Measurements from ENCODE around the gene BEST2.
"Not testable (repeated sequence)": the region's sequence is repeated elsewhere in the genome, so short reads cannot be mapped to it uniquely, and the experiment has no call there.

The BEST2 gene

DNA sequence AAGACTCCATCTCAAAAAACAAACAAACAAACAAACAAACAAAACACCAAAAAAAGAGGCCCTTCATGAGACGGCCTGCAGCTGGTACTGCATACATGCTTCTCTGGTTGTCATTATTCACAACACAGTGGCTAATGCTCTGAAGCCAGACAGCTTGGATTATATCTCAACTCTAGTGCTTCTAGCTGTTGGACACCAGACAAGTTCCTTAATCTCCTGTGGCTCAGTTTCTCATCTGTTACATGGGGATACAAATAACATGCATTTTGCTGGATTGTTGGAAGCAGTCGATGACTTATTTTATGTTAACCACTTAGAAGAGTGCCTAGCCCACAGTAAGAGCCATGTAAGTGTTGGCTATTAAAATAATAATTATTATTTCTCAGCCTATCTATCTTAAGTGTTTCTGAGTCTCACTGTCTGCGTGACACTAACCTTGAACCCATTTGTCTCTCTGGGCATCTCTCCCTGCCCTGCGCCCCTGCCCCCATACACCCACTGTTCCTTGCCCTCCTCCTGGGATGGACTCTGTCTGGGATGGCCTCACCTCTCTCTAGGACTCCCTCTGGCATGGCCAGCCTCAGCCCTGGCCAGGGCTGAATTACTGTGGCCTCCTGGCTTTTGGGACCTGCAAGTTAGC lies 36.6 kb downstream of the BEST2 start:
- DNase-seq (ENCODE audit: low spot score) = no peak

DNA sequence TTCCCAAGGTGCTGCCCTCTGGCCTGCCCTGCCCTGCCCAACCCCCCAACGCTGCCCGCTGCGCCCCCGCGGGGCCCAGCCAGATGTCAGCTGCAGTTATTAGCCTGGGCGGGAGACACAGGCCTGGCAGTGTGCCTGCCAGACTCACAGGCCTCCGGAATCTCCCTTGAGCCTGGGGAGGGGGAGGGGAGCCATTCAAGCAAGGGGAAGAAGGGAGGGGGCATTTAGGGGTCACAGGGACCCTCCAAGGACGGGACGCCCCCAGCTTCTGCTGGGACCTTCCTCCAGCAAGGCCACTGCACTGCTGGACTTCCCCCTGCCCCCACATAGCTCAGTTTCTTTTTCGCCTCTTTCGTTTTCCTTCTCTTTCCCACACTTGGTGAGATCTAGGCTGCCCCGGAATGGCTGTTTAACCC lies 37.1 kb downstream of the BEST2 start:
- DNase-seq (ENCODE audit: low spot score) = no peak

DNA sequence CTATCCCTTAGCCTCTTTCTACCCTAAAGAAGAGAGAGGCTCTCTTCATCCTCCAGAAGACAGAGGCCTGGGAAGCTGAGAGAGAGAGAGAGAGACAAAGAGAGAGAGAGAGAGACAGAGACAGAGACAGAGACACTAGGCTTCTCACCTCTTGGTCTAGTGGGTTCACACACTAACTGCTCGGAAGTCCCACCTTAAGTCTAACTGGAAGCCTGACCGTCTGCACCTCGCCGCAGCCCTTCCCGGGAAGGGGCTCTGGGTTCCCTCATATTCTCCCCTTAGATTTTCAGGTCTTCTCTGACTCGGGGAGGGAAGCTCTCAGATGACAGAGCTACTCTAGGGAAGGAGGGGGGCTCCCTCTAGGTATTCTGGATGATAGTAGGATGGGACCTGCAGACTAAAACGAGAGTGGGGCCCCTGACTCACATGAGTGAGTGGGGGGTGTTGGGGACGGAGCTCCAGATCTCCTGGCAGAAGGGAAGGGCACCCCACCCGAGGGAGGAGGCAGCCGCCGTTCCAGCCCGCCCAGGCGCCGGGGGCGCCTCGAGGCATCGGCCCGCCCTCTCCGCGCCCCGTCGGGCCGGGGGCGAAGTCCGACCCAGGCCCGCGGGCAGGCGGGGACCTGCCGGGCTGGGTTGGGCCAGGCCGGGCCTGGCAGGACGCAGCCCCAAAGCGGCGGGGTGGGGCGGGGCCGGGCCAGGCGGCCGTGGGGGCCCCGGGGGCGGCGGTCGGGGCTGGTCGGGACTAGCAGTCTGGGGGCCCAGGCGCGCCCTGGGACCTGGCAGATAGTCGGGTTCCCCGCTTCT lies 37.7 kb downstream of the BEST2 start:
- DNase-seq (ENCODE audit: low spot score) = no peak

DNA sequence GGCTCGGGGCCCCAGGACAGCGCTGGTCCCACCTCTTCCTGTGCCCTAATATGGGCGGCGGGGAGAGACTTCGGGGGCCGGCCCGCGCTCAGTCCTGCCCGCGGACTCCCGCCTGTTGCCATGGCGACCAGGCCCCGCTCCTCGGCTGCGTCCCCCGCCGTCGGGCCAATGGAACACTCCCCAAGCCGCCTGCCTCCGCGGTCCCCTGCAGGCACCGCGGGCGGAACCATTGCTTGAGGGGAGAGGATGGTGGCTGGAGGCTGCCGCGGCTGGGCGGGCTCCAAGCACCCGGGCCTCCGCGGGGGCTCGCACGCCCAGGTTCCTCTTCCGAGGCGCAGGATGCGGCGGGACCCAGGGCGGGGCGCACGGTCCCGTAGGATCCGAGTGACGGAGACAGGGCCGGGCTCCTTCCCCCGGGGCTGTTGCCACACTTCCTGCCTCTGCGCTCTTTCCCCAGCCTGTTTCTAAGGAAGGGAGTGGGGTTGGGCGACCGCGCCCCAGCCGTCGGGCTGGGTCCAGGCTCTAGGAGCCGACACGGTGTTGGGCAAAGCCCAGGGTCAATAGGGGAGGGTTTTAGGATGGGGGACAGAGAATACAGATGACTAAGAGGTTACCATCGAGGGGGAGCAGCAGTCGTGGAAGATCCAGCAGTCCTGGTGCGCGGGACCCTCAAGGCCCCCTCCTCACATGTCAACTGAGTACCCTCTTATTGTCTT lies 38.5 kb downstream of the BEST2 start:
- peak; percentile 95 for DNase-seq (ENCODE audit: low spot score)

DNA sequence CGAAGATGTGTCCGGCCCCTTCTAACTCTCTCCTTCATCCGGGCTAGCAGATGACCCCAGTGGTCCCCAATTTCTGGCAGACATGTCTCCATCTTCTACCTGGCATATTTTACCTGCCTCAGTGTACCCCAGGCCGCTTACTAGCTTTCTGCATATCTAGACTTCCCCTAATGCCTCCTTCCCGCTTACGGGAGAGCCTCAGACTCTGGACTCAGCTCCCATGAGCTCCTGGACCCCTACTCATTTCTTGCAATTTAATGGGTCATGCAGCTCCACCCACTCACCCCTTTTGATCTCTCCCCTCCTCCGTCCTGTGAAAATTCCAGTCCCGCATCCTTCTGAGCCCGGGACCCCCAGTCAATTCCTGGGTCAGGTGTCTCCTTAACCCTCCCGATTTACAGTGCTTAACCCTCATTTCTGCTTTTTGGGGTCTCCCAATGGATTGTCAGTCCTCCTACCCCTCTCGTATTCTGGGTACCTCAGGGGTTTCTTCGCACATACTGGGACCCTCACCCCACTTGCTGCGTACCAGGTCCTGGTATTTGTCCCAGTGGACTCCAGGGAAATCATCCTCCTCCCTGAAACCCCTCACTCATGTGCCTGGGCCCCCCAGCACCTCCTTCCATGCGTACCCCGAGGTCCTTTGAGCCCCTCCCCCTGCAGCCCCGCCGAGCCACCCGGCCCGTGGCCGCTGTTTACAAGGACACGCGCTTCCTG lies 39.2 kb downstream of the BEST2 start:
- DNase-seq (ENCODE audit: low spot score) = no peak

DNA sequence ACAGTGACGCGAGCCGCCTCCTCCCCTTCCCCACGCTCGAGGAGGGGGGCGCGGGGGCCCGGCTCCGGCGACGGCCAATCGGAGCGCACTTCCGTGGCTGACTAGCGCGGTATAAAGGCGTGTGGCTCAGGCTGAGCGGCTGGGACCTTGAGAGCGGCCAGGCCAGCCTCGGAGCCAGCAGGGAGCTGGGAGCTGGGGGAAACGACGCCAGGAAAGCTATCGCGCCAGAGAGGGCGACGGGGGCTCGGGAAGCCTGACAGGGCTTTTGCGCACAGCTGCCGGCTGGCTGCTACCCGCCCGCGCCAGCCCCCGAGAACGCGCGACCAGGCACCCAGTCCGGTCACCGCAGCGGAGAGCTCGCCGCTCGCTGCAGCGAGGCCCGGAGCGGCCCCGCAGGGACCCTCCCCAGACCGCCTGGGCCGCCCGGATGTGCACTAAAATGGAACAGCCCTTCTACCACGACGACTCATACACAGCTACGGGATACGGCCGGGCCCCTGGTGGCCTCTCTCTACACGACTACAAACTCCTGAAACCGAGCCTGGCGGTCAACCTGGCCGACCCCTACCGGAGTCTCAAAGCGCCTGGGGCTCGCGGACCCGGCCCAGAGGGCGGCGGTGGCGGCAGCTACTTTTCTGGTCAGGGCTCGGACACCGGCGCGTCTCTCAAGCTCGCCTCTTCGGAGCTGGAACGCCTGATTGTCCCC lies 39.9 kb downstream of the BEST2 start, which contains the start of gene JUNB:
TSS of gene JUNB (plus strand) at position 142 of the 706 bp plus-strand sequence. CDS start at position 428, 286 bp downstream.
- DNase-seq (ENCODE audit: low spot score) = peak; percentile 93

DNA sequence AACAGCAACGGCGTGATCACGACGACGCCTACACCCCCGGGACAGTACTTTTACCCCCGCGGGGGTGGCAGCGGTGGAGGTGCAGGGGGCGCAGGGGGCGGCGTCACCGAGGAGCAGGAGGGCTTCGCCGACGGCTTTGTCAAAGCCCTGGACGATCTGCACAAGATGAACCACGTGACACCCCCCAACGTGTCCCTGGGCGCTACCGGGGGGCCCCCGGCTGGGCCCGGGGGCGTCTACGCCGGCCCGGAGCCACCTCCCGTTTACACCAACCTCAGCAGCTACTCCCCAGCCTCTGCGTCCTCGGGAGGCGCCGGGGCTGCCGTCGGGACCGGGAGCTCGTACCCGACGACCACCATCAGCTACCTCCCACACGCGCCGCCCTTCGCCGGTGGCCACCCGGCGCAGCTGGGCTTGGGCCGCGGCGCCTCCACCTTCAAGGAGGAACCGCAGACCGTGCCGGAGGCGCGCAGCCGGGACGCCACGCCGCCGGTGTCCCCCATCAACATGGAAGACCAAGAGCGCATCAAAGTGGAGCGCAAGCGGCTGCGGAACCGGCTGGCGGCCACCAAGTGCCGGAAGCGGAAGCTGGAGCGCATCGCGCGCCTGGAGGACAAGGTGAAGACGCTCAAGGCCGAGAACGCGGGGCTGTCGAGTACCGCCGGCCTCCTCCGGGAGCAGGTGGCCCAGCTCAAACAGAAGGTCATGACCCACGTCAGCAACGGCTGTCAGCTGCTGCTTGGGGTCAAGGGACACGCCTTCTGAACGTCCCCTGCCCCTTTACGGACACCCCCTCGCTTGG lies 40.7 kb downstream of the BEST2 start:
- no peak for DNase-seq (ENCODE audit: low spot score)

DNA sequence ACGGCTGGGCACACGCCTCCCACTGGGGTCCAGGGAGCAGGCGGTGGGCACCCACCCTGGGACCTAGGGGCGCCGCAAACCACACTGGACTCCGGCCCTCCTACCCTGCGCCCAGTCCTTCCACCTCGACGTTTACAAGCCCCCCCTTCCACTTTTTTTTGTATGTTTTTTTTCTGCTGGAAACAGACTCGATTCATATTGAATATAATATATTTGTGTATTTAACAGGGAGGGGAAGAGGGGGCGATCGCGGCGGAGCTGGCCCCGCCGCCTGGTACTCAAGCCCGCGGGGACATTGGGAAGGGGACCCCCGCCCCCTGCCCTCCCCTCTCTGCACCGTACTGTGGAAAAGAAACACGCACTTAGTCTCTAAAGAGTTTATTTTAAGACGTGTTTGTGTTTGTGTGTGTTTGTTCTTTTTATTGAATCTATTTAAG lies 41.3 kb downstream of the BEST2 start:
- DNase-seq (ENCODE audit: low spot score) = no peak

DNA sequence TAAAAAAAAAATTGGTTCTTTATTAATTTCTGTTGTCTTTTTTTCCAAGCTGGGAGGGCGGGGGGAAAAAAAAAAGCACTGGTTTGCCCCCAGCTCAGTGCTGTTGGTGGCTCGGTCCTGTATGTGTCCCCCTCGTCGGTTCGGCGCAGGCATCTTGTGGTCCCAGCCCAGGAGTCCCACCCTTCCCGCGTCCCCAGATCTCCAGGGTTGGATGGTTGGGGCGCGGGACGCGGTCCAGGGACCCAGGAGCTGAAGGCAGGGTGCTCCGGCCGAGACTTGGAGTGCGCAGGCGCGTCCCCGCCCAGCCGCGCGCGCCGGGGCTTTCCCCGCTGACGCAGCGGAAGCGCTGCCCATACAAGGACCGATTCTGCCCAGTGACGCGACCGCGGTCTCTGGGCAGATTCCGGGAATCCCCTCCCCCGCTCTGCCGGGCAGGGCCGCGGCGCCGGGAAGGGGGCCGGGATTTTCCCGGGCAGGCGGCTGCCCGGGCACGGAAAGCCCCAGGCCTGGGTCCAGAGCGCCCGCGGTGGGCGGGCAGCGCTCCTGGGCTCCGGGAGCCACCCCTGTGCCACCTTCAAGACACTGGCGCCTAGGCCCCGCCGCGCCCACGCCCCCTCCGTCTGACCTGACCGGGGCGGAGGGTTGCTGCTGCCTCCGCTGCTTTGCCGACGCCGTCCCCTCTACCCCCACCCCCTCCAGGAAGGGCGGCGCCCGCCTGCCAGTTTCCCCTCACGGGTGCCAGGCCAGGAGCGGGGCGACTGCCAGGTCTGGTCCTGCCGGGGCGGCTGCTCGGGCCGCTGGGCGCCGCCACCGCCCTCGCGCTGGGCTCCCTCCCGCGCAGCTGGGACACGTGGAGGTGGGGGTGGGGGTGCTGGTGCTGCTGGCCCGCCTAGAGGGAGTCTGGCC lies 42.0 kb downstream of the BEST2 start:
- DNase-seq (ENCODE audit: low spot score) = peak; percentile 94

DNA sequence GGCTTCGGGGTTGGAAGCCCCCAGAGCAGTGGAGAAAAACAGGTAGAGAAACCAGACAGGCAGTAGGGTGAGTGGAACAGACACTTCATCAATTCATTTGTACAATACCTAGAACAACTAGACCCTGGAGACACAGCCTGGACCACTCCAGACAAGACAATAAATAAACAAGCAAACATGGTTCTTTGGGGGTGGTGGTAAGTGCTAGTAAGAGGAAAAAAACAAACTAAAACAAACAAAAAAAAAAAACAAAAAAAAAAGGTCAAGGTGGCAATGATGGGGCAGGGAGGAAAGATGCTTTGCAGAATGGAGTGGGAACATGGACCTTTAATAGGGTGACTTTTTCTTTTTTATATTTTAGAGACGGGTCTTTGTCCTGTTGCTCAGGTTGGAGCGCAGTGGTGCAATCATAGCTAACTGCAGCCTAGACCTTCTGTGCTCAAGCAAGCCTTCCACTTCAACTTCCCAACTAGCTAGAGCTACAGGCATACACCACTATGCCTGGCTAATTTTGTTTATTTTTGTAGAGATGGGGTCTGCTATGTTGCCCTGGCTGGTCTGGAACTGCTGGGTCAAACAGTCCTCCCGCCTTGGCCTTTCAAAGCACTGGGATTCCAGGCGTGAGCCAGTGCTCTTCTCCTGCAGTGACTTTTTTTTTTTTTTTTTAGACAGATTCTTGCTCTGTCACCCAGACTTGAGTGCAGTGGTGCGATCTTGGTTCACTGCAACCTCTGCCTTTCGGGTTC lies 42.8 kb downstream of the BEST2 start:
- no peak for DNase-seq (ENCODE audit: low spot score)

DNA sequence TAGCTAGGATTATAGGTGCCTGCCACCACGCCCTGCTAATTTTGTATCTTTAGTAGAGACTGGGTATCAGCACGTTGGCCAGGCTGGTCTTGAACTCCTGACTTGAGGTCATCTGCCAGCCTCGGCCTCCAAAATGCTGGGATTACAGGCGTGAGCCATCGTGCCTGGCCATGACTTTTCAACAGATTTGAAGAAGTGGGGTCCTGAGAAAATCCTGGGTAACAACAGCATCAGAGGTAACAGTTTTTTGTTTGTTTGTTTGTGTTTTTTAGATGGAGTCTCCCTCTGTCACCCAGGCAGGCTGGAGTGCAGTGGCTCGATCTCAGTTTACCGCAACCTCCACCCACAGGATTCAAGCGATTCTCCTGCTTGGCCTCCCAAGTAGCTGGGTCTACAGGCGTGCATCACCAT lies 43.4 kb downstream of the BEST2 start:
- DNase-seq (ENCODE audit: low spot score) = no peak

DNA sequence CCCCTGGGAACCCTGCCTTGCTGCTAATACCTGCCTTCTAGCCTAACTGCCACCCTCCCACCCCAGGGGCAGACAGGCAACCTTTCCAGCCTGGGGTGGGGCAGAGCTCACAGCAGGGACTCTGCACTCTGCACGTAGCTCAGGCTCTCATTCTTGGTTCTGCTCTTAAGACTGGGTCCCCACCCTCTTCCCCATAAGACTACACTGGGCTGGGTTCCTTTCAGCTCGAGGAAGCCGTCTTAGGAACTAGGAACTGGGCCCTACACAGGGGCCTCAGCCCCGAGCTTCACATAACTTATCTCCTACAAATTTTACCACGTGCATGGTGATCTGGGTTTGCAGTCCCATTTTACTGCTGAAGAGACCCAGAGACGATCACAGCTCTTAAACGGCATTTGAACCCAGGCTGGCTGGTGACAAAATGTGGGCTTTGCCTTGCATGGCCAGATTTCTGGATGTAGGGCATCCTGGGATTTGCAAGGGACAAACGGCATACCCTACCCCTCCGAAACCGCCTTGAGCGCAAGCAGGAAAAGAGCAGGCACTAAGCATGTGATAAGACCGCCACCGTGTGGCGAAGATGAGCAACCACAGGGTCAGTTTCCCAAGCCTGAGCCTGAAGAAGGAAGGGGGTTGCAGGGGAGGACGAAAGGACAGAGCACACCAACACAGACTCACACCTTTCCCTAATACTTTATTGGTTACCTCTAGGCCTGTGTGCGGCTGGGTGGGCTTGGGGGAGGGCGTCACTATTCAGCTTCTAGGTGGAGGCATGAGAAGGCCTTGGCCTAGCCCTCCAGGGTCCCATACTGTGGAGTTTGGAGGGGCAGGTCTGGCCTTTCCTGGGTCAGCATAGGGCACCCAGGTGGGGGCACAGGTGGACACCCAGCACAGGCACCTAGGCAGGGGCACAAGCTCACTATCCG lies 44.8 kb downstream of the BEST2 start:
- peak; percentile 59 for DNase-seq (ENCODE audit: low spot score)

DNA sequence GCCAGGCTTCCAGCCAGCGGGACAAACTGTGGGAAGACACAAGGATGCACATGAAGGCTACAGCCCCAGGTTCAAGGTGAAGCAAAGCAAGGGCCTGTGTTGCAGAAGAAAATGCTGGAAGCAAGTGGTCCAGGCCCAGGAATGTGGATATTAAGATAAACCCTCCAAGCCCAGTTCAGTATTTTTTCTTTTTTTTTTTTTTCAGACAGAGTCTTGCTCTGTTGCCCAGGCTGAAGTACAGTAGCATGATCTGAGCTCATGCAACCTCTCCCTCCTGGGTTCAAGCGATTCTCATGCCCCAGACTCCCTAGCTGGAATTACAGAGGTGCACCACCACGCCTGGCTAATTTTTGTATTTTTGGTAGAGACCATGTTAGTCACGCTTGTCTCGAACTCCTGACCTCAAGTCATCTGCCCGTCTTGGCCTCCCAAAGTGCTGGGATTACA lies 45.6 kb downstream of the BEST2 start:
- DNase-seq (ENCODE audit: low spot score) = no peak

DNA sequence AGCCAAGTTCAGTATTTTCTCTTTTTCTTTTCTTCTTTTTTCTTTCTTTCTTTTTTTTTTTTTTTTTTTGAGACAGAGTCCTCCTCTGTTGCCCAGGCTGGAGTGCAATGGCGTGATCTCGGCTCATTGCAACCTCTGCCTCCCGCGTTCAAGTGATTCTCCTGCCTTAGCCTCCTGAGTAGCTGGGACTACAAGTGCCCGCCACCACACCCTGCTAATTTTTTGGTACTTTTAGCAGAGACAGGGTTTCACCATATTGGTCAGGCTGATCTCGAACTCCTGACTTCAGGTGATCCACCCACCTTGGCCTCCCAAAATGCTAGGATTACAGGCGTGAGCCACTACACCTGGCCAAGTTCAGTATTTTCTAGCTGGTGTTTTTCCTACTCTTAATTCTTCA lies 46.0 kb downstream of the BEST2 start:
- DNase-seq (ENCODE audit: low spot score) = not testable (repeated sequence)

DNA sequence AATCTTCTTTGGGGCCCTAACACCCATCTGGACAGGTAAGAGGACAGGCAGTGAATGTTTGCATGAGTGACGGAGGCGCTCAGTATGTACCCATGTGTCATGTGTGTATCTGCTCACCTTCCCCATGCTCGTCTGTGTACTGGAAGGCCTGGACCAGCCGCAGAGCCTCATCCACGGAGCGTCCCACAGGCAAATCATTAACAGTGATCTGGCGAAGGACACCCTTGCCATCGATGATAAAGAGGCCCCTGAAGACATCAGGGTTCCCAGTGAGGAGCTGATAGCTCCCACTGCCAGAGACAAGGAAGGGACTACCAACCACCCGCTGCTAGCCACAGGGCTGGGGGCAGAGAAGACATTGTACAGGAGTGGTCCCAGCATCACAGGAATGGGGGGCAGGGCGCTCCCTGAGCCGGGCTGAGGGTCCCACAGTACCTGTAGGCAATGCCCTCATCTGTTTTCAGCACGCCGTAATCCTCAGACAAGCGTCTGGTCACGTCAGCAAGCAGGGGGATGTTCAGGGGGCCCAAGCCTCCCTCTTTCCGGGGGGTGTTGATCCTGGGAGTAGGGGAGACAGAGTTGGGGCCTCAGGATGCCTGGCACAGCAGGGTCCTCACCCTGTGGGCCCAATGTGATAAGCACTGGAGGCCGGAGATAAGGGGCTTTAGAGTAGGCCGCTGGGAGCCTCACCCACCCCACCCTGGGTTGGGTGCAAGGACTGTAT lies 48.3 kb downstream of the BEST2 start:
- no peak for DNase-seq (ENCODE audit: low spot score)

DNA sequence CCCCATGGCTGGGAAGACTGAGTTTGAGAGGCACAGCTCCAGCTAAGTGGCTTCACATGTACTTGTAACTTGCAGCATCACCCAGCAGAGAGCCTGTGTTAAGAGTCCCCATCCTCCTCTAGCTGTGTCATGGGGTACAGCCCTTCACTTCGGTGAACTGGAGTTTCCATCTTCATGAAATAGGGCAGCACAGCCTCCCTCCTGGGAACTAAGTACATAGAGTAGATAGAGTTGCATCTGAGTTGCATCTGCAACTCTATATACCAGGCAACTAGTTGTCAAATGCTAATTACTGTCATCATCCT lies 48.8 kb downstream of the BEST2 start:
- DNase-seq (ENCODE audit: low spot score) = no peak

DNA sequence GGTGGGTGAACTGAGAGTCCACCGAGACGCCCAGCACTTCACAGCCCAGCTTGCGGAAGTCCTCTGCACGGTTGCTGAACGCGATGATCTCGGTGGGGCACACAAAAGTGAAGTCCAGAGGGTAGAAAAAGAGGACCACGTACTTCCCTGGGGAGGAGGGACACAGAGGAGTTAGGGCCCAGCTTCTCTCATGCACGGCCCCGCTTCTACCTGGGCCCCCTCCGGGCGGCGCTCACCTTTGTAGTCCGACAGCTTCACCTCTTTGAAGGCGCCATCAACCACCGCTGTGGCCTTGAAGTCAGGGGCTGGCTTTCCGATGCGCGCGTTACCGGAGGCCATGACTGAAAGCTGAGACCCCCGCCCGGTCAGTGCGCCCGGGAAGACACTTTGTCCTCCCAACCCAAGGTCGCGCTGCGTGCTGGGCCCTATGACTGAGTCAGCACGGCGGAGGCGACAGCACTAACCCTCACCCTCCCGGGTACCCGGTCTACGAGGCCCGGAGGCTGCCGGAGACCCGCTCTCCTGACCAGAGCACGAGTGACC lies 49.4 kb downstream of the BEST2 start:
- no peak for DNase-seq (ENCODE audit: low spot score)
